HG03520 (cell line): ENCODE data around the gene MBOAT1.
A peak's percentile ranks its signal among the peaks of the same experiment; 100 is the strongest.
"Not testable (repeated sequence)": the region's sequence is repeated elsewhere in the genome, so short reads cannot be mapped to it uniquely, and the experiment has no call there.

ENCODE experiments used
- ATAC-seq: cut with Tn5 transposase; IDR thresholded peaks from one replicate; pipeline ENCODE4 v1.9.1; 2021; ENCODE audit warnings: mild to moderate bottlenecking, moderate library complexity; ENCODE audit not compliant: unreplicated experiment

The MBOAT1 gene

GRCh38 chr6:20142866-20143265 is 69.4 kb downstream of the MBOAT1 start:
- no peak for ATAC-seq

- ATAC-seq = no peak
These were observed 70.3 kb downstream of the MBOAT1 start for GRCh38 chr6:20141931-20142330.

- not testable (repeated sequence) for ATAC-seq
These were observed 72.9 kb downstream of the MBOAT1 start for GRCh38 chr6:20139127-20139963.

GRCh38 chr6:20137837-20138236 is 74.4 kb downstream of the MBOAT1 start:
- ATAC-seq = no peak

GRCh38 chr6:20137240-20137639 is 75.0 kb downstream of the MBOAT1 start:
- ATAC-seq = no peak

- ATAC-seq = no peak
These were observed 76.5 kb downstream of the MBOAT1 start for GRCh38 chr6:20135677-20136268.

GRCh38 chr6:20134613-20135012 is 77.7 kb downstream of the MBOAT1 start:
- no peak for ATAC-seq

GRCh38 chr6:20129290-20130088 is 82.8 kb downstream of the MBOAT1 start:
- ATAC-seq = no peak

- no peak for ATAC-seq
These were observed 84.3 kb downstream of the MBOAT1 start for GRCh38 chr6:20128018-20128417.

GRCh38 chr6:20126789-20127653 is 85.2 kb downstream of the MBOAT1 start:
- peak; percentile 83 for ATAC-seq

GRCh38 chr6:20126102-20126752 is 86.0 kb downstream of the MBOAT1 start:
- ATAC-seq = no peak

- ATAC-seq = no peak
These were observed 87.7 kb downstream of the MBOAT1 start for GRCh38 chr6:20124545-20124944.

GRCh38 chr6:20119485-20119884 is 92.8 kb downstream of the MBOAT1 start:
- ATAC-seq = no peak

GRCh38 chr6:20118892-20119291 is 93.4 kb downstream of the MBOAT1 start:
- no peak for ATAC-seq

GRCh38 chr6:20117474-20117873 is 94.8 kb downstream of the MBOAT1 start:
- peak; percentile 71 for ATAC-seq

- no peak for ATAC-seq
These were observed 95.5 kb downstream of the MBOAT1 start for GRCh38 chr6:20116792-20117191.

GRCh38 chr6:20115246-20115980 is 96.9 kb downstream of the MBOAT1 start:
- ATAC-seq = no peak

- ATAC-seq = no peak
These were observed 98.5 kb downstream of the MBOAT1 start for GRCh38 chr6:20113649-20114224.

- no peak for ATAC-seq
These were observed 99.4 kb downstream of the MBOAT1 start for GRCh38 chr6:20112841-20113240.
